ENCODE data around the gene STOM.
"Not testable (repeated sequence)": the region's sequence is repeated elsewhere in the genome, so short reads cannot be mapped to it uniquely, and the experiment has no call there.

STOM gene

DNA sequence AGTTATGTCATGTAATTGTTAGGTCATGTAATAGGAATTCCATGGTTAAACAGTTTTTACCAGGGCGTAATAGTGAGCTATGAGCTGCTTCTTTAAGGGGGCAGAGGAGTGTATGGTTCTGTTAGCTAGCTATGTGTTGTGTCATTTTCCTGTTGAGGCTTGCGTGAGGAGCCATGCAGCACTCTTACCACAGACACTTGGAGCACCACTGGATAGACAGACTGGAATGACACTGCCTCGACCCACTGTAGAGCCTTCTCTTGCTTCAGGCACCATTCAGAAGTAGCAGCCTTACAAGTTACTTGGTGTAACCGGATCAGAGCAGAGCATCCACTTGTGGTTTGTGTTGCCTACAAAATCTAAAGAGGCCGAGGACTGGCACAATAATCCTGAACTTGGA lies 28.3 kb upstream of the STOM start:
- no peak overlapping the region for H3K4me3 ChIP-seq (ENCODE audit: low read depth, low read length)
- DNase-seq (ENCODE audit: low read depth), result no peak
- TF ChIP-seq MYC (IDR thresholded peaks at IDR 0.05; ENCODE audit: low read depth, low read length) (no peak), POLR2A (IDR thresholded peaks at IDR 0.05; ENCODE audit: extremely low read depth, insufficient read length) (no peak)
- TF ChIP-seq, protein P1, sequence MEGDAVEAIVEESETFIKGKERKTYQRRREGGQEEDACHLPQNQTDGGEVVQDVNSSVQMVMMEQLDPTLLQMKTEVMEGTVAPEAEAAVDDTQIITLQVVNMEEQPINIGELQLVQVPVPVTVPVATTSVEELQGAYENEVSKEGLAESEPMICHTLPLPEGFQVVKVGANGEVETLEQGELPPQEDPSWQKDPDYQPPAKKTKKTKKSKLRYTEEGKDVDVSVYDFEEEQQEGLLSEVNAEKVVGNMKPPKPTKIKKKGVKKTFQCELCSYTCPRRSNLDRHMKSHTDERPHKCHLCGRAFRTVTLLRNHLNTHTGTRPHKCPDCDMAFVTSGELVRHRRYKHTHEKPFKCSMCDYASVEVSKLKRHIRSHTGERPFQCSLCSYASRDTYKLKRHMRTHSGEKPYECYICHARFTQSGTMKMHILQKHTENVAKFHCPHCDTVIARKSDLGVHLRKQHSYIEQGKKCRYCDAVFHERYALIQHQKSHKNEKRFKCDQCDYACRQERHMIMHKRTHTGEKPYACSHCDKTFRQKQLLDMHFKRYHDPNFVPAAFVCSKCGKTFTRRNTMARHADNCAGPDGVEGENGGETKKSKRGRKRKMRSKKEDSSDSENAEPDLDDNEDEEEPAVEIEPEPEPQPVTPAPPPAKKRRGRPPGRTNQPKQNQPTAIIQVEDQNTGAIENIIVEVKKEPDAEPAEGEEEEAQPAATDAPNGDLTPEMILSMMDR (IDR thresholded peaks at IDR 0.05; ENCODE audit: low read depth, low read length), result no peak
- TF ChIP-seq, protein P2, sequence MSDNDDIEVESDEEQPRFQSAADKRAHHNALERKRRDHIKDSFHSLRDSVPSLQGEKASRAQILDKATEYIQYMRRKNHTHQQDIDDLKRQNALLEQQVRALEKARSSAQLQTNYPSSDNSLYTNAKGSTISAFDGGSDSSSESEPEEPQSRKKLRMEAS (IDR thresholded peaks at IDR 0.05; ENCODE audit: low read depth, low read length), result no peak

DNA sequence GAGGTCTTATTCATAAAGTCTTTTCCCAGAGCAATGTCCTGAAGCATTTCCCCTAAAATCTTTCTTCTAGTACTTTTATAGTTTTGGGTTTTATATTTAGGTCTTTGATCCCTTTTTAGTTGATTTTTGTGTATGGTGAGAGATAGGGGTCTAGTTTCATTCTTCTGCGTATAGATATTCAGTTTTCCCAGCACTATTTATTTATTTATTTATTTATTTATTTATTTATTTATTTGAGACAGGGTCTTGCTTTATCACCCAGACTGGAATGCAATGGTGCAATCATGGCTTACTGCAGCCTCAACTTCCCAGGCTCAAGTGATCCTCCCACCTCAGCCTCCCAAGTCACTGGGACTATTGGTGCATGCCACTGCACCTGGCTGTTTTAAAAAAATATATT lies 27.2 kb upstream of the STOM start:
- not testable (repeated sequence) for H3K4me3 ChIP-seq (ENCODE audit: low read depth, low read length); DNase-seq (ENCODE audit: low read depth)

DNA sequence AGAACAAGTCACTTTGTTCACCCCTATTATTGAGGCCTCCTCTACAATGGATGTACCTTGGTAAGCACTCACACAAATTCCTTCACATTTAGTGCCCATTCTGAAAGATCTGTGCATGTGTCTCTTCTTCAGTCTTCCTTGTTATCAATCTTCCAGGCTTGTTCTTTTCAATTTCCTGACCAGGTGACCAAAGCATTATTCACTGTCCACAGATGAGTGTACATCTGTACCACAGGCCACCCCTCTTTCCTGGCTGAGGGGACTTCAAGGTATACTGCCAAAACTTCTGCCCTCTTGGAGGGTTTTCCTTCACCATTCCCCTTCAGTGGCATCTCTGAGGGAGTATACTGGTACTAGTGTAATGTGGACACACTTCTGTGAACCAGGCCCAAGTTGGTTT lies 25.5 kb upstream of the STOM start:
- no peak overlapping the region for H3K4me3 ChIP-seq (ENCODE audit: low read depth, low read length)
- no peak for DNase-seq (ENCODE audit: low read depth)
- no peak for TF ChIP-seq POLR2A (IDR thresholded peaks at IDR 0.05; ENCODE audit: extremely low read depth, insufficient read length)

DNA sequence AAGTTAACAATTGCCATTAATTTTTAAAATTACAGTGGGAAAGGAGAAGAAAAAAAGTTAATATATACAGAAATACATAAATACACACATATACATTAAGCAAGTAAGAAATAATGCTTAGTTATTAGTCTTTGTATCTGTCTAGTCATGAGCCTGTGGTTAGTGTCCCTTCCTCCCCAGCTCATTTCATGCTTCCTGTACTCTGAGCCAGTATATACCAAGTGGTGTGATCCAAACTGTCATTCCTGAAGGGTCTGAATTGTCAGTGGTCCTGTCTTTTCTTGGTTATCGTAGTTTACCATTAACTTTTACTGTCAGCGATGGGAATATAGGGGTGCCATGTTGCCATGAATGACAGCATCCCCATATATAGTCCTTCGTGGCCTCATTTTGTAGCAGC lies 24.2 kb upstream of the STOM start:
- DNase-seq (ENCODE audit: low read depth), result peak; percentile 46
- H3K4me3 ChIP-seq (ENCODE audit: low read depth, low read length), result no peak overlapping the region
- TF ChIP-seq MYC (IDR thresholded peaks at IDR 0.05; ENCODE audit: low read depth, low read length) (no peak), POLR2A (IDR thresholded peaks at IDR 0.05; ENCODE audit: extremely low read depth, insufficient read length) (no peak)
- TF ChIP-seq, protein P1 (IDR thresholded peaks at IDR 0.05; ENCODE audit: low read depth, low read length), result no peak
- TF ChIP-seq, protein P2 (IDR thresholded peaks at IDR 0.05; ENCODE audit: low read depth, low read length), result no peak

DNA sequence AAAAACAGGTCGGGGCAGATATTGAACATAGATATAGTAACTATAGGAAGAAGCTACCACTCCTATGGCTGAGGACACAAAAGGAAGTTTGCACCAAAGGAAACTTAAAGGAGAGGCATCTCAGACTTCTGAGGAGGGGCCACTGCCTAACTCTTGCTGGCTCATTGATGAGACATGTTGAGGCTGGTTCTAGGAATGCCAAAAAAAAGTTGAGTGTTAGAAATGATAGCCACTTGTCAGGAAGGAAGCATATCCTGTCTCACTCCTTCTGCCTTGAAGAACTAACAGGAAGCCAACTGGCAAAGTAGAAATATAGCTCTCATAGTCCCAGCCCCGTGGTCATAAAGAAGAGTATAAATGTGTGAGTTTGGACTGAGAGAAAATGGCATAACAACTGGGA lies 23.3 kb upstream of the STOM start:
- DNase-seq (ENCODE audit: low read depth), result no peak
- TF ChIP-seq, protein P1 (IDR thresholded peaks at IDR 0.05; ENCODE audit: low read depth, low read length), result no peak
- TF ChIP-seq POLR2A (IDR thresholded peaks at IDR 0.05; ENCODE audit: extremely low read depth, insufficient read length), result no peak
- TF ChIP-seq, protein P2 (IDR thresholded peaks at IDR 0.05; ENCODE audit: low read depth, low read length), result no peak
- TF ChIP-seq MYC (IDR thresholded peaks at IDR 0.05; ENCODE audit: low read depth, low read length), result no peak
- no peak overlapping the region for H3K4me3 ChIP-seq (ENCODE audit: low read depth, low read length)

DNA sequence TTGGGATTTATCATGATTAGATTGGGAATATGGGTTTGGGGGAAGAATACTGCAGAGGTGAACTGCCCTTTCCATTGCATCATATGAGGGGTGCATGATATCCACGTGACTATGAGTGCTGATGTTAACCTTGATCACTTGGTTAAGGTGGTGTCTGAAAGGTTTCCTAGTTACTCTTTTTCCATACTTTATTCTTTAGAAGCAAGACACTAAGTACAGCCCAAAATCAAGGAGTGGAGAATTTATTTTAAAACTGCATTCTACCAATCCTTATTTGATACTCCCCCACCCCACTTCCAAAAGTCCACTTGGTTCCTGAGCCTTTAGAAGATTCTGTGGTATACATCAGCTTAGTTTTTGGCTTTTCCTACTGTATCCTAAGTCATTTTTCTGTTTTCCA lies 20.3 kb upstream of the STOM start:
- DNase-seq (ENCODE audit: low read depth), result no peak
- H3K4me3 ChIP-seq (ENCODE audit: low read depth, low read length), result no peak overlapping the region
- TF ChIP-seq POLR2A (IDR thresholded peaks at IDR 0.05; ENCODE audit: extremely low read depth, insufficient read length) (no peak), MYC (IDR thresholded peaks at IDR 0.05; ENCODE audit: low read depth, low read length) (no peak)
- TF ChIP-seq, protein P2 (IDR thresholded peaks at IDR 0.05; ENCODE audit: low read depth, low read length), result no peak
- TF ChIP-seq, protein P1 (IDR thresholded peaks at IDR 0.05; ENCODE audit: low read depth, low read length), result no peak

DNA sequence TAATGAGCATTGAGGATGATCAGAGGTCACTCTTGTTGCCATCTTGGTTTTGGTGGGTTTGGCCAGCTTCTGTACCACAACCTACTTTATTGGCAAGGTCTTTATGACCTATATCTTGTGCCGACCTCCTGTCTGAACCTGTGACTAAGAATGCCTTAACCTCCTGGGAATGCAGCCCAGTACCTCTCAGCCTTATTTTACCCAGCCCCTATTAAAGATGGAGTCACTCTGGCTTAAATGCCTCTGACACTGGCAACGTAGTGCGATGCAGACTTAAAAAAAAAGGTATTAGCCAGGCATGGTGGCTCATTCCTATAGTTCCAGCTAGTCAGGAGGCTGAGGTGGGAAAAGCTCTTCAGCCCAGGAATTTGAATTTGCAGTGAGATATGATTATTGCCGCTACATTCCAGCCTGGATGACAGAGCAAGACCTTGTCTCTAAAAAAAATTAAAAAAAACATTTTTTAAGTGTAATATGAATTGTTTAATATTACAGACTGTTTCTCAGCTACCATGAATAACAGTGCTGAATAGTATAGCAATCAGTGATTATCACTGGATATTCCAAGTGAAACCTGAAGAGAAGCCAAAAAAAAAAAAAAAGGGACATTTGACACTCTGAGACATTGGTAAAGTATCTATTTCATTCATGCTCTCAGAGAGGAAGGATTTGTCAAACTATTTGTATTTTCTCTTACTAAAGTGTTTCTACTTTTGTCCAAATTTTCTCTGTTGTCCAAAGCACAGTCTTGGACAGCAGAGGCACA lies 18.3 kb upstream of the STOM start:
- no peak overlapping the region for H3K4me3 ChIP-seq (ENCODE audit: low read depth, low read length)
- DNase-seq (ENCODE audit: low read depth), result no peak
- TF ChIP-seq, protein P1 (IDR thresholded peaks at IDR 0.05; ENCODE audit: low read depth, low read length), result no peak
- TF ChIP-seq POLR2A (IDR thresholded peaks at IDR 0.05; ENCODE audit: extremely low read depth, insufficient read length), result no peak
- TF ChIP-seq, protein P2 (IDR thresholded peaks at IDR 0.05; ENCODE audit: low read depth, low read length), result no peak
- TF ChIP-seq MYC (IDR thresholded peaks at IDR 0.05; ENCODE audit: low read depth, low read length), result no peak
